PC-9 (cell line): ENCODE measurements around the gene KIAA1671.

ENCODE experiments used
- CTCF ChIP-seq: fragments of 200-600 bp; sonication (generic); conservative IDR thresholded peaks from 2 replicates; pipeline ENCODE4 v1.6.1; 2017; ENCODE audit warnings: mixed run types, antibody characterized with exemption, mild to moderate bottlenecking, moderate library complexity
- EZH2 ChIP-seq: fragments of 200-600 bp; sonication (generic); IDR thresholded peaks from 2 replicates; pipeline ENCODE4 v1.8.0; 2017; ENCODE audit warnings: antibody characterized with exemption, low read depth

DNA sequence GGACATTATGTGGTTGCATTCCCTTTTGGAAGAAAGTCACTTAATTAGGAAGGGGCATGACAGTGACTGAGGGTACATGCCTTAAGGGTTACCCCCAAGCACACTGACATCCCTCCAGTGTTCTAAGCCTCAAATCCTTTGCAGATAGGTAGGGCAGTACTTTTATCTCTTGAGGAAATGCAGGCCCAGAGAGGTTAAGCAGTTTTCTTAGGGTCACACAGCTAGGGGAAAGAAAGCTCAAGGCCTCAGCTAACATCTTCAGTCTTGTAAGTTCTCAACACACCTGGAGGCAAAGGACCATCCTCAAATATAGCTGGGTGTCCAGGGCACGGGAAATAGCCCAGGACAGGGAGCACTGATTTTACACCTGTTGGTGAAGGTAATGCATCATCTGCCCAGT, 31.6 kb downstream of the KIAA1671 start:
- TF ChIP-seq CTCF (no peak), EZH2 (no peak)
